IMR-90 (cell line): ENCODE data around the gene HDAC9. TPM values are rescaled to one million over a fixed set of nuclear protein-coding genes. Genes with fewer than 3 reads are reported as not detected.
A peak's percentile ranks its signal among the peaks of the same experiment; 100 is the strongest.

Experiments used
- ATAC-seq: fragments of 200-7000 bp; cut with Tn5 transposase; 2 replicates; pipeline ENCODE4 v1.9.1; 2020; ENCODE audit warnings: low read depth, mild to moderate bottlenecking, moderate library complexity
- BruUV-seq: library from RNA; stranded (reverse); fragments of 400-500 nt; replicated peaks from 2 replicates; lab custom pipeline; 2021; lab: Mats Ljungman, UMichigan
- CTCF ChIA-PET: fragments of 300-600 bp; formaldehyde crosslinking; extraction: SDS; loops from one replicate; lab custom pipeline; 2021; ENCODE audit warnings: antibody characterized with exemption; lab: Yijun Ruan, JAX
- POLR2A ChIA-PET: fragments of 300-600 bp; sonication (Branson Sonifier 250); formaldehyde crosslinking; loops from one replicate; lab custom pipeline; 2022; ENCODE audit warnings: antibody characterized with exemption; ENCODE audit not compliant: unreplicated experiment; lab: Charles Lee
- DNase-seq: peaks from one replicate; pipeline ENCODE4 v3.0.0; 2013
- H2AFZ ChIP-seq: replicated peaks from 2 replicates; pipeline ENCODE3; 2013; ENCODE audit warnings: low read length, mild to moderate bottlenecking; ENCODE audit not compliant: poor library complexity
- H2AK5ac ChIP-seq: 2 replicates; pipeline ENCODE4 v1.6.1; 2013; ENCODE audit warnings: low read depth, low read length, inconsistent platforms
- H2AK9ac ChIP-seq: replicated peaks from 2 replicates; pipeline ENCODE3; 2013; ENCODE audit warnings: mild to moderate bottlenecking, low read depth, low read length, moderate library complexity; ENCODE audit not compliant: poor library complexity
- H2BK120ac ChIP-seq: 2 replicates; pipeline ENCODE4 v1.6.1; 2013; ENCODE audit warnings: low read depth, low read length, inconsistent platforms
- H2BK15ac ChIP-seq: 3 replicates; pipeline ENCODE4 v1.6.1; 2013; ENCODE audit warnings: low read depth, low read length, inconsistent platforms
- H2BK20ac ChIP-seq: 2 replicates; pipeline ENCODE4 v1.6.1; 2013; ENCODE audit warnings: low read depth, mild to moderate bottlenecking, inconsistent platforms, low read length, moderate library complexity
- H2BK5ac ChIP-seq: 2 replicates; pipeline ENCODE4 v1.6.1; 2013; ENCODE audit warnings: mild to moderate bottlenecking, low read depth, low read length, inconsistent platforms; ENCODE audit not compliant: poor library complexity, severe bottlenecking
- H3K14ac ChIP-seq: replicated peaks from 2 replicates; pipeline ENCODE4 v1.6.1; 2013; ENCODE audit warnings: low read depth, low read length, inconsistent platforms
- H3K18ac ChIP-seq: 2 replicates; pipeline ENCODE4 v1.6.1; 2013; ENCODE audit warnings: low read depth, low read length, control low read depth
- H3K23ac ChIP-seq: 2 replicates; pipeline ENCODE4 v1.6.1; 2013; ENCODE audit warnings: low read depth, low read length, inconsistent platforms
- H3K27ac ChIP-seq: 2 replicates; pipeline ENCODE4 v1.5.1; 2013; ENCODE audit warnings: mild to moderate bottlenecking, control low read depth, low read length; ENCODE audit not compliant: insufficient read depth
- H3K27me3 ChIP-seq: 2 replicates; pipeline ENCODE4 v1.6.1; 2013; ENCODE audit warnings: low read length; ENCODE audit not compliant: control insufficient read depth, insufficient read depth
- H3K36me3 ChIP-seq: 2 replicates; pipeline ENCODE4 v1.6.1; 2013; ENCODE audit warnings: low read length, mixed read lengths; ENCODE audit not compliant: control insufficient read depth, insufficient read depth
- H3K4ac ChIP-seq: 2 replicates; pipeline ENCODE4 v1.6.1; 2013; ENCODE audit warnings: low read depth, low read length, inconsistent platforms
- H3K4me1 ChIP-seq: 2 replicates; pipeline ENCODE4 v1.6.1; 2013; ENCODE audit warnings: low read length, mixed read lengths; ENCODE audit not compliant: control insufficient read depth, insufficient read depth
- H3K4me2 ChIP-seq: 2 replicates; pipeline ENCODE4 v1.6.1; 2013; ENCODE audit warnings: low read depth, mild to moderate bottlenecking, control low read depth, low read length, moderate library complexity
- H3K4me3 ChIP-seq: 2 replicates; pipeline ENCODE4 v1.5.1; 2013; ENCODE audit warnings: low read depth, mild to moderate bottlenecking, control low read depth, low read length, moderate library complexity; ENCODE audit not compliant: insufficient read depth
- H3K56ac ChIP-seq: 2 replicates; pipeline ENCODE4 v1.6.1; 2013; ENCODE audit warnings: low read length, inconsistent platforms; ENCODE audit not compliant: insufficient read depth; ENCODE audit errors: extremely low read depth
- H3K79me1 ChIP-seq, 2 experiments: 2 replicates each; pipeline ENCODE4 v1.6.1; 2013; ENCODE audit warnings: low read length in 2 of 2, inconsistent platforms in 1 of 2, low read depth in 1 of 2
- H3K9ac ChIP-seq: 2 replicates; pipeline ENCODE4 v1.6.1; 2013; ENCODE audit warnings: low read depth, low read length, control low read depth
- H3K9me1 ChIP-seq: 2 replicates; pipeline ENCODE4 v1.6.1; 2013; ENCODE audit warnings: low read length, inconsistent platforms; ENCODE audit not compliant: insufficient read depth
- H3K9me3 ChIP-seq: 2 replicates; pipeline ENCODE4 v1.6.1; 2013; ENCODE audit warnings: low read length; ENCODE audit not compliant: control insufficient read depth, insufficient read depth
- H4K20me1 ChIP-seq: 2 replicates; pipeline ENCODE4 v1.6.1; 2013; ENCODE audit warnings: low read length, inconsistent platforms; ENCODE audit not compliant: insufficient read depth
- H4K5ac ChIP-seq: 2 replicates; pipeline ENCODE4 v1.6.1; 2013; ENCODE audit warnings: mild to moderate bottlenecking, low read depth, low read length, control low read depth
- H4K8ac ChIP-seq, 2 experiments: 2 replicates each; pipeline ENCODE4 v1.6.1; 2013; ENCODE audit warnings: low read depth in 2 of 2, low read length in 2 of 2, control low read depth in 1 of 2, inconsistent platforms in 1 of 2
- H4K91ac ChIP-seq: 2 replicates; pipeline ENCODE4 v1.6.1; 2013; ENCODE audit warnings: low read depth, low read length, inconsistent platforms; ENCODE audit not compliant: insufficient read depth
- BHLHE40 ChIP-seq: fragments of 150-350 bp; IDR thresholded peaks from 2 replicates; pipeline ENCODE4 v1.6.1; 2016; ENCODE audit warnings: mild to moderate bottlenecking, low read depth, low read length
- CEBPB ChIP-seq: IDR thresholded peaks from 2 replicates; pipeline ENCODE4 v1.6.1; 2012; ENCODE audit warnings: low read depth, low read length, improper control_type of control experiment
- CHD1 ChIP-seq: IDR thresholded peaks from 2 replicates; pipeline ENCODE4 v1.6.1; 2012; ENCODE audit warnings: low read depth, low read length, improper control_type of control experiment
- CTCF ChIP-seq: conservative IDR thresholded peaks from 2 replicates; pipeline ENCODE4 v1.5.1; 2012; ENCODE audit warnings: mild to moderate bottlenecking, low read depth, low read length, improper control_type of control experiment
- MAFK ChIP-seq: IDR thresholded peaks from 2 replicates; pipeline ENCODE4 v1.6.1; 2012; ENCODE audit warnings: low read depth, low read length, improper control_type of control experiment
- MAZ ChIP-seq: IDR thresholded peaks from 2 replicates; pipeline ENCODE4 v1.6.1; 2012; ENCODE audit warnings: low read depth, mild to moderate bottlenecking, low read length, improper control_type of control experiment, moderate library complexity, borderline replicate concordance
- MXI1 ChIP-seq: IDR thresholded peaks from 2 replicates; pipeline ENCODE4 v1.6.1; 2012; ENCODE audit warnings: low read depth, mild to moderate bottlenecking, low read length, moderate library complexity, borderline replicate concordance
- NFE2L2 ChIP-seq: fragments of 150-350 bp; IDR thresholded peaks from 2 replicates; pipeline ENCODE4 v1.6.1; 2016; ENCODE audit warnings: low read depth, mild to moderate bottlenecking, low read length
- POLR2A ChIP-seq: IDR thresholded peaks from 2 replicates; pipeline ENCODE4 v1.6.1; 2012; ENCODE audit warnings: mild to moderate bottlenecking, low read depth, low read length
- RAD21 ChIP-seq: IDR thresholded peaks from 2 replicates; pipeline ENCODE4 v1.6.1; 2012; ENCODE audit warnings: low read length, improper control_type of control experiment
- RCOR1 ChIP-seq: IDR thresholded peaks from 2 replicates; pipeline ENCODE4 v1.6.1; 2012; ENCODE audit warnings: mild to moderate bottlenecking, low read length, improper control_type of control experiment; ENCODE audit not compliant: insufficient replicate concordance
- RFX5 ChIP-seq: IDR thresholded peaks from 2 replicates; pipeline ENCODE4 v1.8.0; 2012; ENCODE audit warnings: low read depth, mild to moderate bottlenecking, low read length, moderate library complexity
- SMC3 ChIP-seq: fragments of 150-350 bp; IDR thresholded peaks from 2 replicates; pipeline ENCODE4 v1.6.1; 2016; ENCODE audit warnings: low read depth, mild to moderate bottlenecking, antibody characterized with exemption, low read length, moderate library complexity
- USF2 ChIP-seq: fragments of 150-350 bp; IDR thresholded peaks from 2 replicates; pipeline ENCODE4 v1.6.1; 2017; ENCODE audit warnings: mild to moderate bottlenecking, antibody characterized with exemption, low read length, low read depth
- WGBS, 2 experiments: methylation state at CpG; one replicate each; pipeline versions ENCODE4 v1.1.5 to v1.1.7; 2013; ENCODE audit warnings: missing lambda C conversion rate in 2 of 2; ENCODE audit not compliant: insufficient read length in 1 of 2; ENCODE audit errors: extremely low coverage in 2 of 2; 5-methylcytosine and 5-hydroxymethylcytosine counted together
- dilution Hi-C: fragments of 300-500 bp; cut with HindIII; formaldehyde crosslinking; loops from one replicate; pipeline ENCODE4 v1.14.3; 2018; ENCODE audit warnings: low sequenced_read_pairs; ENCODE audit not compliant: unreplicated experiment
- in situ Hi-C: fragments of 300-500 bp; cut with MboI; formaldehyde crosslinking; loops from 3 replicates; pipeline ENCODE4 v1.14.3; 2019; ENCODE audit warnings: low sequenced_read_pairs, inconsistent platforms, mixed read lengths
- intact Hi-C: fragments of 100-400 bp; cut with micrococcal nuclease; formaldehyde crosslinking; loops from 2 replicates; pipeline ENCODE4 v1.10.0; 2022
- polyA plus RNA-seq, 3 experiments: library from polyadenylated mRNA; depleted of rRNA; stranded (reverse); fragments of >200 nt; gene quantifications; 2 replicates each; pipeline ENCODE4 v1.2.3, GENCODE V29; 2012; ENCODE audit warnings: low replicate concordance in 1 of 3
- total RNA-seq: library from RNA; depleted of rRNA; stranded (reverse); fragments of >200 nt; gene quantifications from 2 replicates; pipeline ENCODE4 v1.2.3, GENCODE V29; 2012
- TF ChIP-seq, protein P1 (sequence below): fragments of 150-350 bp; IDR thresholded peaks from 2 replicates; pipeline ENCODE4 v1.6.1; 2016; ENCODE audit warnings: low read depth, mild to moderate bottlenecking, low read length, moderate library complexity, borderline replicate concordance

HDAC9 gene
- total and polyA plus RNA-seq, 2 of the 4 experiments (the other 2 are of a cell fraction), result 4.3 to 24.7 TPM

DNA sequence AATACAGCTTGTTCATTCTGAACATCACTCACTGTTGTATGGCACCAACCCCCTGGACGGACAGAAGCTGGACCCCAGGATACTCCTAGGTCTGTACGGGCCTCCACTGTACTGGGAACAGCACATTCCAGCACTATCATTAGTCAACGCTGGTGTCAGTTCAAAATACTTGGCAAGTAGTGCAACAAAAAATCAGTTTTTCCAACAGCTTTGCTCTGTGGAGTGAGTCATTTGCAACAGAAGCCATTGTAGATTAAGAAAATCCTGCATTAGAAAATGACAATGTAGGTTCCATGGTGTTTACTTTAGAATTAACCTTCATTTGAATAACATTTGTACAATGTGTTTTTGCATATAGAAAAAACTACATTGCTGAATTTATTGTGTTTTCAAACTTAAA is 266.6 kb downstream of the HDAC9 start:
- POLR2A ChIA-PET, result no interaction called here
- Histone ChIP-seq H2BK15ac (peak overlapping the region; percentile 25; the same call in 1 of the 3 replicates), H3K56ac (no peak overlapping the region), H3K36me3 (no peaks in the 10 kb centered on the region), H3K14ac (no peak overlapping the region), H3K9me3 (no peaks in the 10 kb centered on the region), H2AFZ (peak overlapping the region; percentile 86), H4K91ac (no peak overlapping the region), H4K8ac (peak overlapping the region in 1 of 2 experiments; percentile 14; a peak in 1 of 4 replicates), H3K4me1 (peaks cover 3% of the 10 kb centered on the region), H3K27me3 (no peaks in the 10 kb centered on the region), H4K20me1 (no peaks in the 10 kb centered on the region), H2BK120ac (0 out of 2 replicates have a peak overlapping the region, but pooled peaks have one; percentile 2), H2AK5ac (no peak overlapping the region), H2AK9ac (no peak overlapping the region), H3K9me1 (no peaks in the 10 kb centered on the region), H3K4me2 (peak overlapping the region; percentile 72; the same call in 1 of the 2 replicates), H3K79me1 (no peaks in the 10 kb centered on the region), H2BK20ac (peak overlapping the region; percentile 77; the same call in 1 of the 2 replicates), H3K27ac (no peak overlapping the region), H3K9ac (no peak overlapping the region), H3K18ac (peak overlapping the region; percentile 12; the same call in 1 of the 2 replicates), H3K23ac (no peak overlapping the region), H3K4me3 (no peak overlapping the region), H3K4ac (no peak overlapping the region), H4K5ac (peak overlapping the region; percentile 68; the same call in 1 of the 2 replicates), H2BK5ac (peak overlapping the region; percentile 18)
- WGBS, 2 experiments, result no CpG with 5 or more reads among the region's 3 CpGs
- ATAC-seq, result peak; percentile 35; the same call in 1 of the 2 replicates
- intact Hi-C loops (loop anchor here (5.0 kb wide), 1 partner anchor 95 kb away; no protein-coding TSS in a partner anchor), dilution Hi-C loops (no loop called here), in situ Hi-C loops (no loop called here)
- DNase-seq, result peak; percentile 66
- TF ChIP-seq CEBPB (no peak), MAZ (no peak), CHD1 (no peak), POLR2A (no peak), NFE2L2 (no peak), RFX5 (no peak), RAD21 (no peak), CTCF (no peak), MXI1 (no peak), SMC3 (no peak), MAFK (no peak), RCOR1 (no peak), USF2 (no peak), BHLHE40 (no peak)
- TF ChIP-seq, protein P1, sequence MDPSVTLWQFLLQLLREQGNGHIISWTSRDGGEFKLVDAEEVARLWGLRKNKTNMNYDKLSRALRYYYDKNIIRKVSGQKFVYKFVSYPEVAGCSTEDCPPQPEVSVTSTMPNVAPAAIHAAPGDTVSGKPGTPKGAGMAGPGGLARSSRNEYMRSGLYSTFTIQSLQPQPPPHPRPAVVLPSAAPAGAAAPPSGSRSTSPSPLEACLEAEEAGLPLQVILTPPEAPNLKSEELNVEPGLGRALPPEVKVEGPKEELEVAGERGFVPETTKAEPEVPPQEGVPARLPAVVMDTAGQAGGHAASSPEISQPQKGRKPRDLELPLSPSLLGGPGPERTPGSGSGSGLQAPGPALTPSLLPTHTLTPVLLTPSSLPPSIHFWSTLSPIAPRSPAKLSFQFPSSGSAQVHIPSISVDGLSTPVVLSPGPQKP, result no peak
- CTCF ChIA-PET, result interaction anchor here (0.8 kb wide), 1 partner anchor 219 kb away, joined by 3 read pairs; no protein-coding TSS in a partner anchor
- no TSS peak for BruUV-seq
